GM13977 (cell line): ENCODE data around the gene PPM1H.
"Not testable (repeated sequence)": the region's sequence is repeated elsewhere in the genome, so short reads cannot be mapped to it uniquely, and the experiment has no call there.

Experiments
- DNase-seq: peaks from one replicate; pipeline ENCODE4 v3.0.0; 2012; ENCODE audit warnings: low spot score
- CTCF ChIP-seq: IDR thresholded peaks from 2 replicates; pipeline ENCODE4 v1.5.1; 2012; ENCODE audit warnings: mild to moderate bottlenecking, control low read depth; ENCODE audit not compliant: insufficient read depth; ENCODE audit errors: extremely low read depth, missing control alignments
- in situ Hi-C: fragments of 300-500 bp; cut with MboI; formaldehyde crosslinking; loops from one replicate; pipeline ENCODE4 v1.12.0; 2022; ENCODE audit warnings: low sequenced_read_pairs, low pct_unique_long_range_greater_than_20kb, mixed read lengths, inconsistent platforms; ENCODE audit not compliant: unreplicated experiment

PPM1H gene

GRCh38 chr12:62731055-62731820, 203.7 kb downstream of the PPM1H start:
- in situ Hi-C loops: no loop called here
- TF ChIP-seq CTCF: no peak
- peak; percentile 18 for DNase-seq

GRCh38 chr12:62730649-62731048, 204.3 kb downstream of the PPM1H start:
- DNase-seq: no peak
- in situ Hi-C loops: no loop called here

GRCh38 chr12:62729579-62730544, 205.1 kb downstream of the PPM1H start:
- in situ Hi-C loops, DNase-seq: not testable (repeated sequence)

More at GRCh38 chr12:62730649-62731048, 204.3 kb downstream of the PPM1H start:
- TF ChIP-seq CTCF: no peak

GRCh38 chr12:62728741-62729140, 206.2 kb downstream of the PPM1H start:
- no peak for TF ChIP-seq CTCF
- in situ Hi-C loops: no loop called here
- DNase-seq: no peak

GRCh38 chr12:62726471-62726980, 208.4 kb downstream of the PPM1H start:
- in situ Hi-C loops: no loop called here
- DNase-seq: no peak

GRCh38 chr12:62725781-62726180, 209.2 kb downstream of the PPM1H start:
- DNase-seq: no peak
- no peak for TF ChIP-seq CTCF
- in situ Hi-C loops: no loop called here

More at GRCh38 chr12:62726471-62726980, 208.4 kb downstream of the PPM1H start:
- no peak for TF ChIP-seq CTCF
